ENCODE data around the gene MFAP5. TPM values are rescaled to one million over a fixed set of nuclear protein-coding genes. Genes with fewer than 3 reads are reported as not detected.
"Not testable (repeated sequence)": the region's sequence is repeated elsewhere in the genome, so short reads cannot be mapped to it uniquely, and the experiment has no call there.

MFAP5 gene
- total RNA-seq, 2 experiments from 2014 or later, result not detected

- H3K4me1 Mint-ChIP-seq, result no peaks in the 10 kb centered on the region
- H3K36me3 Mint-ChIP-seq (ENCODE audit: low read depth), result no peaks in the 10 kb centered on the region
- CTCF ChIA-PET, result no interaction called here
- H3K27ac Mint-ChIP-seq, result no peak overlapping the region
- H3K27me3 Mint-ChIP-seq, result peaks cover 40% of the 10 kb centered on the region
- POLR2A ChIA-PET, result no interaction called here
- H3K4me3 Mint-ChIP-seq, result no peak overlapping the region
- no peak for DNase-seq
- H3K9me3 Mint-ChIP-seq, result no peaks in the 10 kb centered on the region
Measured at GRCh38 chr12:8636581-8636980, 26.0 kb downstream of the MFAP5 start.

- DNase-seq; H3K4me3 Mint-ChIP-seq; H3K9me3 Mint-ChIP-seq; CTCF ChIA-PET; H3K36me3 Mint-ChIP-seq (ENCODE audit: low read depth); H3K27ac Mint-ChIP-seq; POLR2A ChIA-PET; H3K4me1 Mint-ChIP-seq: not testable (repeated sequence)
- H3K27me3 Mint-ChIP-seq, result peaks cover 44% of the 10 kb centered on the region
Measured at GRCh38 chr12:8636007-8636346, 26.6 kb downstream of the MFAP5 start.

DNA sequence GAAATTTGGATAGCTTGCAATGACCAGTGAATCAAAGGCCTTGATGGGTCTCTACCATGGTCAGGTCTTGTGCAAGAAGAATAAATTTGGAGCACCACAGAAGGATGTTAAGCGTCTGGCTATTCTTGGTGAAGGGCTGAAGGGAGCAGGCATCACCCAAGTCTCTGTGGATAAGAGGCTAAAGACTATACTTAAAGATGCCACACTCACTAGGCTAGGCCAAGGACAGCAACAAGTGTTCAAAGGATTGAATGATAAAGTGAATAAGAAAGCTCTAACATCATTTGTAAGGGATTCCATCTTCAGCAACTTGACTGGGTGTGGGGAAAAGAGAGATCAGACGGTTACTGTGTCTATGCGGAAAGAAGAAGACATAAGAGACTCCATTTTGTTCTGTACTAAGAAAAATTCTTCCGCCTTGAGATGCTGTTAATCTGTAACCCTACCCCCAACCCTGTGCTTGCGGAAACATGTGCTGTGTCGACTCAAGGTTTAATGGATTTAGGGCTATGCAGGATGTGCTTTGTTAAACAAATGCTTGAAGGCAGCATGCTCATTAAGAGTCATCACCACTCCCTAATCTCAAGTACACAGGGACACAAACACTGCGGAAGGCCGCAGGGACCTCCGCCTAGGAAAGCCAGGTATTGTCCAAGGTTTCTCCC lies 27.2 kb downstream of the MFAP5 start:
- H3K4me3 Mint-ChIP-seq; H3K4me1 Mint-ChIP-seq; H3K27ac Mint-ChIP-seq; CTCF ChIA-PET; H3K36me3 Mint-ChIP-seq (ENCODE audit: low read depth); POLR2A ChIA-PET; DNase-seq; H3K9me3 Mint-ChIP-seq: not testable (repeated sequence)
- H3K27me3 Mint-ChIP-seq, result peaks cover 44% of the 10 kb centered on the region

DNA sequence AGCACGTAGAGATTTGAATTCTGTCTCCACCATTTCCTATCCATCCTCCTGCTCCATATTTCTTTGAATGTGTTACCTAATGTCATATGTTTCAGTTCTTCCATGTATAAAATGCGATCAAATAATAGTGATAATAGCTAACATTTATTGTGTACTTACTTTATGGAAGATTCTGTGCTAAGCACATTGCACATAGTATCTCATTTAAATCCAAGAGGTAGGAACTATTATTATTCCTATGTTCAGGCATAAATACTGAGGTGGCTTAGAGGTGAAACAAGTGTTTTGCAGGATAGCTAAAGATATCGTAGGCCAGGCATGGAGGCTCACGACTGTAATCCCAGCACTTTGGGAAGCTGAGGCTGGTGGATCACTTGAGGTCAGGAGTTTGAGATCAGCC lies 32.5 kb downstream of the MFAP5 start:
- CTCF ChIA-PET, result no interaction called here

DNA sequence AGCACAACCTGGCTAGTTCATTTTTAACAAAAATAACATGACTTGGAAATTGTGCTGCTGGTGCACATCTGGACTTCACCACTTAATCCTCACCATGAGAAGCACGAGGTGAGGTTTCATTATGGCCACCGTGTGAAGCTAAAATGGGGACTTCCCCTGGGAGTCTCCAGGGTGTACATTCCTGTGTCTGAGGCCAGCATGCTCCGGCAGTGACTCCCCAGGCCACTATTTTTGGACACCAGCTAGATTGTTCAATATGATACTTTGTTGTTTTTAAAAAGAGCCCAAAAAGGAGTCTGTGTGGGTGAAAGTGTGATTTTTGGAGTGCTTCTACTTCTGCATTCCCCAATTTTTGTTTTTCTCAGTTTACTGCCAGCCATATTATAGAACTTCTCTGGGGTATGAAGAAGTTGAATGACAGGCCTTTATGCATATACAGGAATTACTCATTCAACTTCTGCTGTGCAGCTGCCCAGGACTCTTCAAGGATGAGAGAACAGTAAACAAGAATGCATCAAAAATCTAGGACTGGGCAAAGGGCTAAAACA lies 33.1 kb downstream of the MFAP5 start:
- Mint-ChIP-seq H3K27ac (no peak overlapping the region), H3K36me3 (ENCODE audit: low read depth) (no peaks in the 10 kb centered on the region), H3K4me3 (no peak overlapping the region), H3K4me1 (no peaks in the 10 kb centered on the region), H3K9me3 (no peaks in the 10 kb centered on the region), H3K27me3 (peaks cover 18% of the 10 kb centered on the region)
- CTCF ChIA-PET, result interaction anchor here (1.5 kb wide), 1 partner anchor 15 kb away, joined by 3 read pairs; no protein-coding TSS in a partner anchor
- POLR2A ChIA-PET, result no interaction called here
- DNase-seq, result no peak

More for the DNA sequence above, 32.5 kb downstream of the MFAP5 start:
- DNase-seq, result no peak
- Mint-ChIP-seq H3K9me3 (no peaks in the 10 kb centered on the region), H3K4me3 (no peak overlapping the region), H3K27me3 (peaks cover 23% of the 10 kb centered on the region), H3K27ac (no peak overlapping the region), H3K4me1 (no peaks in the 10 kb centered on the region), H3K36me3 (ENCODE audit: low read depth) (no peaks in the 10 kb centered on the region)
- POLR2A ChIA-PET, result no interaction called here

- no peak overlapping the region for H3K4me3 Mint-ChIP-seq
- ChIA-PET POLR2A (no interaction called here), CTCF (interaction anchor here (0.6 to 1.5 kb wide), 3 partner anchors 16 to 59 kb away, joined by 3 read pairs; no protein-coding TSS in a partner anchor)
- no peaks in the 10 kb centered on the region for H3K36me3 Mint-ChIP-seq (ENCODE audit: low read depth)
- no peaks in the 10 kb centered on the region for H3K4me1 Mint-ChIP-seq
- H3K9me3 Mint-ChIP-seq, result no peaks in the 10 kb centered on the region
- no peak for DNase-seq
- H3K27me3 Mint-ChIP-seq, result peaks cover 17% of the 10 kb centered on the region
- no peak overlapping the region for H3K27ac Mint-ChIP-seq
Measured at GRCh38 chr12:8628731-8629130, 33.9 kb downstream of the MFAP5 start.

DNA sequence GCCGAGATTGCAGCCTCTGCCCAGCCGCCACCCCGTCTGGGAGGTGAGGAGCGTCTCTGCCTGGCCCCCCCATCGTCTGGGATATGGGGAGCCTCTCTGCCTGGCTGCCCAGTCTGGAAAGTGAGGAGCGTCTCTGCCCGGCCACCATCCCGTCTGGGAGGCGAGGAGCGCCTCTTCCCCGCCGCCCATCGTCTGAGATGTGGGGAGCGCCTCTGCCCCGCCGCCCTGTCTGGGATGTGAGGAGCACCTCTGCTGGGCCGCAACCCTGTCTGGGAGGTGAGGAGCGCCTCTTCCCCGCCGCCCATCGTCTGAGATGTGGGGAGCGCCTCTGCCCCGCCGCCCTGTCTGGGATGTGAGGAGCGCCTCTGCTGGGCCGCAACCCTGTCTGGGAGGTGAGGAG lies 37.9 kb downstream of the MFAP5 start:
- CTCF ChIA-PET, H3K4me1 Mint-ChIP-seq, DNase-seq: not testable (repeated sequence)

DNA sequence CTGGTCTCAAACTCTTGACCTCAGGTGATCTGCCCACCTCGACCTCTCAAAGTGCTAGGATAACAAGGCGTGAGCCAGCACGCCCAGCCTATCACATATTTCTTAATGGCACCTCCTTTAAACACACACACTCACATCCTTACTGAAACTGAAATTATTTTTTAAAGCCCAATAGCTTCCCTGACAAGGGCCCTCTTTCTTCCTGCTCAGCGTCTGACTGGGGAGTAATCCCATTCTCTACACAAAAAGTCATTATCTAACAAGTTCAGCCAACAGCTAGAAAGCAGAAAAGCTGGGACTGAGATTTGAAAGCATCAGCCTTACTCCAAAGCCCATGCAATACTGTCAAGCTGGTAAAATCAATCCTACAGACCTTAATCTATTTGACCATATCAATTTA lies 40.0 kb downstream of the MFAP5 start:
- CTCF ChIA-PET, result interaction anchor here (0.8 kb wide), 1 partner anchor 79 kb away, joined by 3 read pairs; no protein-coding TSS in a partner anchor
- no peak for DNase-seq
- H3K27me3 Mint-ChIP-seq, result peaks cover 1% of the 10 kb centered on the region
- H3K36me3 Mint-ChIP-seq (ENCODE audit: low read depth), result no peaks in the 10 kb centered on the region
- POLR2A ChIA-PET, result no interaction called here
- no peak overlapping the region for H3K27ac Mint-ChIP-seq
- no peak overlapping the region for H3K4me3 Mint-ChIP-seq
- no peaks in the 10 kb centered on the region for H3K4me1 Mint-ChIP-seq
- H3K9me3 Mint-ChIP-seq, result no peaks in the 10 kb centered on the region

More for the DNA sequence above, 37.9 kb downstream of the MFAP5 start:
- H3K9me3 Mint-ChIP-seq; H3K27ac Mint-ChIP-seq; POLR2A ChIA-PET; H3K27me3 Mint-ChIP-seq; H3K36me3 Mint-ChIP-seq (ENCODE audit: low read depth); H3K4me3 Mint-ChIP-seq: not testable (repeated sequence)

DNA sequence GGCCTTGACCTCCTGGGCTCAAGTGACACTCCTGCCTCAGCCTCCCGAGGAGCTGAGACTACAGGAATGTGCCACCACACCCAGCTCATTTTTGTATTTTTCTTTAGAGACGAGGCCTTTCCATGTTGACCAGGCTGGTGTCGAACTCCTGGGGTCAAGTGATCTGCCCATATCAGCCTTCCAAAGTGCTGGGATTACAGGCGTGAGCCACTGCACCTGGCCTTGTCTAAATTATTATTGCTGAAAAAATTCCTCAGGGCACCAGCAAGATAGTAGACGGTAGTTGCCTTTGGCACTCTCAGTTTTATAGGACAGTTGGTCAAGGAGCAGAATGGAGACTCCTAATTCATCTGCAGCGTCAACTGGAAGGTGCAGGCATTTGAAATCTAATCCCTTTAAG lies 47.4 kb downstream of the MFAP5 start:
- no peaks in the 10 kb centered on the region for H3K9me3 Mint-ChIP-seq
- POLR2A ChIA-PET, result no interaction called here
- no peak overlapping the region for H3K4me3 Mint-ChIP-seq
- DNase-seq, result no peak
- H3K36me3 Mint-ChIP-seq (ENCODE audit: low read depth), result no peaks in the 10 kb centered on the region
- CTCF ChIA-PET, result no interaction called here
- H3K4me1 Mint-ChIP-seq, result no peaks in the 10 kb centered on the region
- H3K27ac Mint-ChIP-seq, result no peak overlapping the region
- peaks cover 2% of the 10 kb centered on the region for H3K27me3 Mint-ChIP-seq

- DNase-seq; CTCF ChIA-PET; H3K36me3 Mint-ChIP-seq (ENCODE audit: low read depth); H3K27ac Mint-ChIP-seq; H3K27me3 Mint-ChIP-seq; H3K9me3 Mint-ChIP-seq; POLR2A ChIA-PET; H3K4me1 Mint-ChIP-seq; H3K4me3 Mint-ChIP-seq: not testable (repeated sequence)
Measured at GRCh38 chr12:8613881-8614280, 48.7 kb downstream of the MFAP5 start.

DNA sequence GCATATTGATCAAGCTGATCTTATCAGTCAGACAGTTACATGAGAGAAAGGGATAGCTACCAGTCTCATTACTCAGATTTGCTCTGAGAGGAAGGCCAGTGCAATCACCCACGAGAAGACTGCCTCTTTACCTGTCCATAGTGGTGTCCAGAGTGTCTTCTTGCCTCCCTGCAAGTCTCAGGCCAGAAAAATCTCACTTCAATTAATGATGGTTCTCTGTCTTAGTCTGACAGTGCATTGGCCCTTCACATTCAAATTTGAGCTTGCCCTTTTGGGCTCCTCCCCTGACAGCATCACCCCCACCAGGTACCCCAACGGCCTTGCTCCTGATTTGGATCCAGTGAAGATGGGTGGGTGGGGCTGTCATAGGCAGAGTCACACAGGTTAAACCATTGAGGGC lies 50.0 kb downstream of the MFAP5 start, which contains the start of gene AICDA:
AICDA (minus strand) TSS at position 231 of the 400 bp plus-strand sequence; CDS start at position 139, 92 bp downstream.
- Mint-ChIP-seq H3K4me3 (no peak within 1 kb of the TSS), H3K4me1 (peaks cover 9% of the 10 kb centered on the region), H3K36me3 (ENCODE audit: low read depth) (no peaks in the 10 kb centered on the region), H3K27me3 (peaks cover 2% of the 10 kb centered on the region), H3K27ac (no peak within 1 kb of the TSS), H3K9me3 (no peaks in the 10 kb centered on the region)
- CTCF ChIA-PET, result interaction anchor here (1.2 kb wide), 1 partner anchor 44 kb away, joined by 3 read pairs; no protein-coding TSS in a partner anchor
- POLR2A ChIA-PET, result no interaction called here
- no peak for DNase-seq

- Mint-ChIP-seq H3K36me3 (ENCODE audit: low read depth) (no peaks in the 10 kb centered on the region), H3K4me3 (no peak overlapping the region), H3K9me3 (no peaks in the 10 kb centered on the region), H3K4me1 (peaks cover 9% of the 10 kb centered on the region), H3K27me3 (peaks cover 17% of the 10 kb centered on the region), H3K27ac (no peak overlapping the region)
- DNase-seq, result no peak
- POLR2A ChIA-PET, result interaction anchor here (1.5 kb wide), 1 partner anchor 48 kb away, joined by 3 read pairs; no protein-coding TSS in a partner anchor
- CTCF ChIA-PET, result interaction anchor here (0.7 to 4.3 kb wide), 5 partner anchors 13 to 346 kb away, joined by 3 to 43 read pairs (median 6); no protein-coding TSS in a partner anchor
Measured at GRCh38 chr12:8609061-8609570, 53.5 kb downstream of the MFAP5 start.

GRCh38 chr12:8606890-8607289 lies 55.7 kb downstream of the MFAP5 start:
- H3K27me3 Mint-ChIP-seq, result peaks cover 23% of the 10 kb centered on the region

GRCh38 chr12:8605057-8605456 lies 57.6 kb downstream of the MFAP5 start:
- peaks cover 9% of the 10 kb centered on the region for H3K4me1 Mint-ChIP-seq
- no peaks in the 10 kb centered on the region for H3K36me3 Mint-ChIP-seq (ENCODE audit: low read depth)
- no peak overlapping the region for H3K4me3 Mint-ChIP-seq
- H3K9me3 Mint-ChIP-seq, result no peaks in the 10 kb centered on the region
- H3K27ac Mint-ChIP-seq, result no peak overlapping the region
- ChIA-PET POLR2A (no interaction called here), CTCF (no interaction called here)
- peaks cover 23% of the 10 kb centered on the region for H3K27me3 Mint-ChIP-seq
- no peak for DNase-seq

More at GRCh38 chr12:8606890-8607289, 55.7 kb downstream of the MFAP5 start:
- H3K9me3 Mint-ChIP-seq, result no peaks in the 10 kb centered on the region
- peaks cover 9% of the 10 kb centered on the region for H3K4me1 Mint-ChIP-seq
- no peak overlapping the region for H3K27ac Mint-ChIP-seq
- DNase-seq, result no peak
- ChIA-PET CTCF (interaction anchor here (0.9 kb wide), 1 partner anchor 63 kb away, joined by 3 read pairs; no protein-coding TSS in a partner anchor), POLR2A (no interaction called here)
- H3K36me3 Mint-ChIP-seq (ENCODE audit: low read depth), result no peaks in the 10 kb centered on the region
- no peak overlapping the region for H3K4me3 Mint-ChIP-seq
